GM21367 (cell line): ENCODE results near the gene RPTOR.

ENCODE experiments used
- ATAC-seq: cut with Tn5 transposase; IDR thresholded peaks from one replicate; pipeline ENCODE4 v1.9.1; 2021; ENCODE audit not compliant: unreplicated experiment

The RPTOR gene

DNA sequence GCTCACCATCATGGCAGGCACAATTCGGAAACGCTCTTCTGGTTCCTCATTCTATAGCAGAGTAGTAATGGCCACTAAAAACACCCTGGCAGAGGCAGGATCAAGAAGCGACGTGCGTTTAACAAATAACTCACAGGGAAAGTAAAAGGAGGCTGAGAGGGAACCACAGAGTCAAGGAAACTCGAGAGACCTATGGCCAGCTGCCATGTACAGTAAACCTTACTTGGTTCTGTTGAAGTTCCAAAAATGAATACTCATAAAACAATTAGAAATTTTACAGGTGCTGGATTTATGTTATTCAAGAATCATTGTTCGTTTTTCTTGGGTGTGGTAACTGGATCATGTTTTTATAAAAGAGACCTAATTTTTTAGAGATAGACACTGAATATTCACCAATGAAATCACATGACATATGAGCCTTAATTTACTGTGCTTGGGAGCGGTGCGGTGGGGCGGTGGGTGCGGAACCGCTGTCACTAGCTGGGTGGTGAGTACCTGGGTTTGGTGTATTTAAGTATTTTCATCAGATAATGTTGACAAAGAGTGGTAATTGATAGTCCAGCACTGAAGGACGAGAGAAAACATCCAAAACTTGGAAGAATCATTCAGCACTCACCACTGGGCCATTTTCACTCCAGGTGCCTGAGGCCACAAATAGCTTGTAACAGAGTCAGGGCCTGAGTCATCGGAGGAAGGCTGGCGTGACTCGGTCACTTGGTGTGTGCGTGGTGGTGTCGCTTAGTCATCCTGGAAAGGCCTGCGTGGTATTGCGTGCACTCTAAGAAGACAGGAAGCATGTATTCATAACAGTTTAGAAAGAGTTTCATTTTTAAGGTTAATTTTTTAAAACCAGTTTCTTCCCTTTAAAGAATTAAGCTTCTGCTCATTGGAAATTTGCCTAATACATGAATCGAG lies 311.6 kb downstream of the RPTOR start:
- ATAC-seq: no peak

DNA sequence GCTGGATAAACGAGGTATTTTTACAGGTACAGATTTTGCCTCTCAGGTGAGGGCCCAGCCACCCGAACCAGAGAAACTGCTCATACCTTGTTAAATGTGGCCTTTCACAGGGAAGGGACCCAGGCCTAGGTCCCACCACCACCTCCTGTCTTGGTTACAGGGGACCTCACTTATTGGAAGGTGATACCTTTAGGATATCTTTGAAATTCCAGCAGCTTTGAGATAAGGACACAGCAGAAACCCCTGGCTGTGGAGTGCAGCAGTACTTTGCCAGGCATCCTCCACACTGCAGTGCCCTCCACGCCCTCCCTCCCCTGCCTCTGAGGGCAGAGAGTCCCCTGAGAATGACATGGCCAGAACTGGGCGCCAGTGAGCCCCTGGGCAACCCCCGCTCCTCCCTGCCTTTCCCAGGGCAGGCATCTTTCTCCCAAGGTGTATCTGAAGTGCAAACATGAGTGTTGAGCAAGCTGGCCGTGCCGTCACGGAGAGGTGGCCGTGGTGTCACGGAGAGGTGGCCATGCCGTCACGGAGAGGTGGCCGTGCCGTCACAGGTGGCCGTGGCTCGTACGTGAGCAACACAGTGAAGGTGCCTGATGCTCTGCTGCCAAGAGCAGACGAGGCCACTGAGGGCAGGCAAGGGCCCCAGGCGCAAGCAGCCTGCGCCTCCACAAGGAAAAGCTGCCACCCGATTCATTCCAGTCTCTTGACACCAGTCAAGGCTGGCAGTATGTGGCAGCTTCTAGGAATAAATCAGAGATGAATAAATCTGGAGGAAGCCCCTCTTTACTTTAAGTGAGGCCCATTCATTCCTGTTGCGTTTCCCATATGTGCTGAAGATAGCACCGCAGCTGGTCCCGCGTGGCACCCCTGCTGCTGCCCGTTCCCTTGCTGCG lies 312.5 kb downstream of the RPTOR start:
- no peak for ATAC-seq

DNA sequence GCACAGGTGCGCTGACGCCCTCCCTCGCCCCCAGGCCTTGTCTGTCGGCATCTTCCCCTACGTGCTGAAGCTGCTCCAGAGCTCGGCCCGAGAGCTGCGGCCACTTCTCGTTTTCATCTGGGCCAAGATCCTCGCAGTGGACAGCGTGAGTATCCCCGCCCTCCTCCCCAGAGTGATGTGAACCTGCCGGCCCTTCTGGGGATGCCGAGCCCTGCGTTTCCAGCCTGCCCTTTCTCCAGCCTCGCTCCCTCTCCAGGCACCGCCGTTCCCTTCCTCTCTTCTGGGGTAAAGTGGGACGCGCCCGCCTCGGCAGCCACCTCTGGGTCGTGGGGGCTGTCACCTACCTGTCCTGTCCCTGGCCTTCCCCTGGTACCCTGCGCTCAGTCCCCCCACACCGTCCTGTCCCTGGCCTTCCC lies 313.1 kb downstream of the RPTOR start:
- ATAC-seq: no peak

- ATAC-seq: no peak
Observed at GRCh38 chr17:80858301-80859001, 313.8 kb downstream of the RPTOR start.

GRCh38 chr17:80859002-80859941 lies 314.6 kb downstream of the RPTOR start:
- no peak for ATAC-seq

GRCh38 chr17:80860101-80860671 lies 315.5 kb downstream of the RPTOR start:
- ATAC-seq: no peak

- ATAC-seq: no peak
Observed at GRCh38 chr17:80860703-80861417, 316.2 kb downstream of the RPTOR start.

DNA sequence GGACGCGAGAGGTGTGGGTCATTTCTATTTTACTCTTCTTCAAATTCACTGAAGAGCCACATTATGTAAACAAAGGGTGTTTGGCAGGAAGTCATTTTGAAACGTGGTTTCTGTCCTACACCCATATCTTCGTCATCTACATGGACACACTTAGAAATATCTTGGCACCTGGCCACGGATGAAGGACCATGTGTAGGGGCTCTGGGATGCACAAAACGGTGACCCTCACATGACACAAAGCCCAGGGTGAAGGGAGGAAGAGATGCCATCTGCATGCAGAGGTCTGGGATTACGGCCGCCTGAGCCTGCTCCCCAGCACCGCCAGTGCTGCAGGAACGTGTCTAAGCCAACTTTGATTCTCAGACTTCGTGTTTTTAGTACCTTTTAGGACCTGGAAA lies 316.8 kb downstream of the RPTOR start:
- no peak for ATAC-seq

GRCh38 chr17:80861892-80862291 lies 317.3 kb downstream of the RPTOR start:
- ATAC-seq: no peak

DNA sequence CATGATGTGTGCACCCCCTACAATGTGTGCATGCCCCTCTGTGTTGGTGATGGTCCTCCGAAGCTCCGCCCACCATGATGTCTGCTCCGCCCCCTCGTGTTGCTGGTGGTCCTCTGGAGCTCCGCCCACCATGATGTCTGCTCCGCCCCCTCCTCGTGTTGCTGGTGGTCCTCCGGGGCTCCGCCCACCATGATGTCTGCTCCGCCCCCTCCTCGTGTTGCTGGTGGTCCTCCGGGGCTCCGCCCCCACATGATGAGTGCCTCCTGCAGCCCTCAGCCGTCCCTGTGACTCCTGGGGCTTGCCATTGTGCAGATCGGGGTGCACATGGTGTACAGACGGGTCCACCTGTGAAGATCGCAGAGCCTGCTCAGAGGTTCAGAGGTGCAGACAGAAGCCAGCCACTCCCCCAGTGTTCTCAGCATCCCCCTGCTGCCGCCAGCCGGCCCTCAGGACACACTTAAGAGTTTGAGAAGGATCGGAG lies 317.9 kb downstream of the RPTOR start:
- ATAC-seq: no peak

DNA sequence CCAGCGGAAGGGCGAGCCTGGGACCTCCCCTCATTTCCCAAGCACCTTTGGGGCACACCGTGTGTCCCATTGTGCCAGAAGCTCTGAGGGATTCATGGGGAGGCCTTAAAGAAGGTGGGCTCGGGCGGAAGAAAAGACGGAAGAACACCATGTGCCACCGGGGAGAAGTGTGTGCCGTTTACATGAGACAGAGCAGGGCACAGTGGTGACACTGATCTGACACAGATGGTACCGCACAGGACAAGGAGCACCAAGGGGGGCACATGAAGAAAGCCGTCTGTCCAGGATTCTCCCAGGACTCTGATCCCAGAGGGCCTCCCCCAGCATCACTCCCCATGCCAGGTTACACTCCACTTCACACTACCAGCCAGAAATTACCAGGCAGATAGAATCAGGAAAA lies 318.3 kb downstream of the RPTOR start:
- no peak for ATAC-seq

GRCh38 chr17:80863626-80864025 lies 319.0 kb downstream of the RPTOR start:
- ATAC-seq: no peak

- ATAC-seq: no peak
Observed at GRCh38 chr17:80864751-80865150, 320.1 kb downstream of the RPTOR start.

DNA sequence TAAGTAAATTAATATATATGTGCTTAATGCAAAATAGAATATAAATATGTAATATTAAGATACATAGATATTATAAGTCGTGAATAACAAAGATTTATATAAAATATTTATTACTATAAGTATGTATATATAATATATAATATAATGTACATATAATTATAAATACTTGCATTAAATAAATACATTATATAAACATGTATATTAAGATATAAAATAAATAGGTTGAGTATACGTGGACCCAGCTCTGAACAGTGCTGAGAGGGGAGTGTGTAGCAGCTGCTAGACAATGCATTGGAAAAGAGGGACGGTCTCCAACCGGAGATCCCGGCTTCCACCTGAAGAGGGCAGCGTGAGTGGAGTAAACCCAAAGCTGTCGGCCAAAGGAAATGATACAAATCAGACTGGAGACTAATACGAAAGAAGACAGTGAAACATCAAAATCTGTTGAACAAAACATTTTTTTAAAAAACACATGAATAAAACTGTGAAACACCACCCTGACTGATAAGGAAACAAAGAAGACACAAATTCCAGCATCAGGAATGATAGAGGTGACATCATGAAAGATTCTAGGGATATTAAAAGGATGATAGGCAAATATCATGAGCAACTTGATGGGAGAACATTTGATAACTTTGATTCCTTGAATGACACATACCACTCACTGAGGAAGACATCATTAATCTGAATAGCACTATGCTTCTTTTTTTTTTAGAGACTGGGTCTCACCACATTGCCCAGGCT lies 321.6 kb downstream of the RPTOR start:
- ATAC-seq: no peak

- ATAC-seq: no peak
Observed at GRCh38 chr17:80868022-80868609, 323.5 kb downstream of the RPTOR start.

DNA sequence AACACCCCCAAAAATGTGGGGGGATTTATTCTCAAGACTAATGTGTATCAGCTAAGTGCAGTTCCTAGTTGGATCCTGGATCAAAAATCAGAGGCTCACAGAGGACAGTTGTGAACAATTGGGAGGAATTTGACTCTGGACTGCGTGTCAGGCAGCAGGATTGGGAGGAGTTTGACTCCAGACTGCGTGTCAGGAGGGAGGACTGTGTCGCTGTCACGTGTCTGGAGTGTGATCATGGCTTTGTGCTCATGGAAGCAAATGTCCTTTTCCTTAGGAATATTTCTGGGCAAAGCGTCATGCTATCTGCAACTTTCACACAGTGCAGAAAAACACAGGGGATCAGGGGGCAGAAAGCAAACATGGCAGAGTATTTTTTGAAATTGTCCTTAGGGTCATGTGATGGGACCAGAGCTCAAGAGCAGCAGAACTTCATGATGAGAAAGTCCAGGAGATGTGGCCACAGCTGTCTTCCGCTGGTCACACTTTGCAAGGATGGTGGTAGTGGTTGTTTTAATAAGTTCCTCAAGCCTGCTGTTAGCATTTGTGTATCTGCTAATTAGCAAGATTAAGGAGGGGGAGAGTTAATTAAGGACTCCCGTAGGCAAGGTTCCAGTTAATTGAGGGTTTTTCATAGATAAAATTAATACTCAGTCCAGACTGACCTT lies 325.0 kb downstream of the RPTOR start:
- ATAC-seq: no peak

GRCh38 chr17:80870401-80870800 lies 325.8 kb downstream of the RPTOR start:
- ATAC-seq: no peak
